Cerebellar cortex (tissue), 1 donor: ENCODE results near the gene MAPK8.

Experiments
- DNase-seq: peaks from one replicate; pipeline ENCODE4 v3.0.0-alpha.2; 2015; ENCODE audit warnings: low spot score

MAPK8 gene

DNA sequence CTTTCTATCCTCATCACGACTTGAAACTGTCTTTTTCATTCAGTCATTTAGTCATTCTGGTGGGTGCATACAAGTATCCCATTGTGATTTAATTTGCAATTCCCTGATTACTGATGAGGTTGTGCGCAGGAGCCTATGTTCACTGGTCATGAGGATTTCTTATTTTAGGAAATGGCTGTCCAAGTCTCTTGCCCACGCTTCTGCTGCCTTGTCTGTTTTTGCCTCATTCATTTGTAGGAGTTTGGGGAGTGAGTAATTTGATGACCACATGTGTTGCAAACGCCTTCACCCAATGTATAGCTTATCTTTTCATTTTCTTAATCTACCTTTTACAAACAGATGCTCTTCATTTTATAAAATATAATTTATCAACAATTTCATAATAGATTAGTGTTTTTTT, 171.1 kb downstream of the MAPK8 start:
- no peak for DNase-seq

DNA sequence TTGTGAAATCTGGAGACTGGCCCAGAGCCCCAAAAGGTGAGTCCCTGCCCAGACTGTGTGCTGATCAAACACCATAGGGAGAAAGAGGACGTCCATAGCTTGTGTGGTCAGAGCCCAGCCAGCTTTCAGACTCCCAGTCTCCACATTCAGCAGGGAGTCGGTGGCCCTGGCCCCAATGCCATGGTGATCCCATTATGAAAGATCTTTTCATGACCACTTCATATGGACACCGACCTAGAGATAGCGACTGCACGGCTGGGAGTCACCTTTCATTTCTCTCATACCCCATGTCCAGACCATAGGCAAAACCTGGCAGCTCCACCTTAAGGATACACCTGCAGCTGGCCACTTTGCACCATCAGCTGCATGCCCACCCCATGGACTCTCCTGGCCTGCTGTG, 172.0 kb downstream of the MAPK8 start:
- no peak for DNase-seq

DNA sequence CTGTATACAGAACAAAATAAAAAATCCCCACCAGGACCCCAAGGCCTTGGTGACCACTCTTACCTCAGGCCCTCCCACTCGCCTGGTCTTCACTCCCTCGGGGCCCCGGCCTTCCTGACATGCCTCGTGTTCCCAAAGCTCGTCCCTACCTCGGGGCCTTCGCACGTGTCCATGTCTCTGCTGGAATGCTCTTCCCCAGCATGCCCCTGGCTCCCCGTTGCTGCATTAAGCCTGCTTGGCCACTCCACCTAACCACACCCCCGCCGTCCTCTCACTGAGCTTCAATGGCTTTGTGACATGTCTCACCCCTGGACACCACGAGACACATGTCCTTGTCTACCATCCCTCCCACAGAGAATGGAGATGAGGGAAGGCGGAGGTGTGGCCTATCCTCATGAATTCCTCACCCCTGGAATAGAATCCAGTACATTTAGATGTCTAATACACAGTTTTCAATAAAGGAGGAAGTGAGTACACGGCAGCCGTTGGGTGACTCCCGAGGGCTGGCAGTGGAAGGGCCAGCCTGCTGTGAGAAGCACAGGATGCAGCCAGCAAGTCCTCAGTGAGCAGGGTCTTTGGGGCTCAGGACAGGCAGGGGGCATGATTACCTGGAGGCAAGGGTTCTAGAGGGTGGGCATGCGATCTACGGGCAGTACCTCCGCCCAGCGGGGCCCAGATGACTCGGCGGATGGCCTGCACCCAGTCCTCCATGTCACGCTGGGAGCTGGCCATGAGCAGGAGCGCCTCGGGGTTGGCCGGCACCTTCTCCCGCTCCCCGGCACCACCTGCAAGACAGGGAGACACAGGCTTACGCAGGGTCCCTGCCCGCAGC, 172.7 kb downstream of the MAPK8 start:
- DNase-seq: no peak

DNA sequence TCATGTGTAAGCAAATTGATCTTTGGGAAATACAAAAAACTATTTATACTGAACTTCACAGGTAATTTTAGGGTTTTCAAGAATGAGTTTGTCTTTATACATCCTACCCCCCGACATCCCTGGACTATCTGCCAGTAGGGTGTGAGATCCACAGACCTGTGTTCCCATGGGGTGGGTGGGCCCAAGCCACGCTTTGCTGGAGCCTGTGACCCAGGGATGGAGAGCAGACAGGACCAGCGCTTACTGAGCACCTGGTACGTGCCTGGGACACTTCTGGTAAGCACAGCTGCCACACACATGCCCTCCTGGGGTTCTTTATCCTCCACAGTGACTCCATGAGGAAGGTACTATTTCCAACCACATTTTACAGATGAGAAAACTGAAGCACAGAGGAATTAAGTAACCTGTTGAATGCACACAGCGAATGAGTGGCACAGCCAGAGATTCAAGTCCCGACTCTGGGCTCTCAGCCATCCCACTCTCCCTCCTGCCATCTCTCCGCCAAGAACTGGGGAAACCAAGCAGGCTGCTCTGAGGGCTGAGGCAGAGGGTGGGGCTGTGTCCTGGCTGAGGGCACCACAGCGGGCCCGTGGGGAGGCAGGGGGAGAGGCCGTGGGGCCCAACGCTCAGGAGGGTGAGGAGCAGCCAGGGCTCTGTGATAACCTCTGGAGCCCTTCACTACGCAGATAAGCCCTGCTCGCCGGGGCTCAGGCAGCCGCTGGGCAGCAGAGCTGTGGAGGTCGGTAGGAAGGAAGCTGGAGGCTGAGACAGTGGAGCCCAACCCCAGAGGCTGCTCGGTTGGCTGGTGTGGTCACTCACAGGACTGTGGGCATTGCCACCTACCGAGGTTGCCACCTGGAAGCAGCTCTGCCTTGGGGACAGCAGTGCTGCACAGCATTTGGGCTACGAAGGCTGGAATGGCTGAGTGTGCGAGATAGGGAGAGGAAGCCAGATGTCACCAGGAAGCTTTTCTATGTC, 174.2 kb downstream of the MAPK8 start:
- no peak for DNase-seq

DNA sequence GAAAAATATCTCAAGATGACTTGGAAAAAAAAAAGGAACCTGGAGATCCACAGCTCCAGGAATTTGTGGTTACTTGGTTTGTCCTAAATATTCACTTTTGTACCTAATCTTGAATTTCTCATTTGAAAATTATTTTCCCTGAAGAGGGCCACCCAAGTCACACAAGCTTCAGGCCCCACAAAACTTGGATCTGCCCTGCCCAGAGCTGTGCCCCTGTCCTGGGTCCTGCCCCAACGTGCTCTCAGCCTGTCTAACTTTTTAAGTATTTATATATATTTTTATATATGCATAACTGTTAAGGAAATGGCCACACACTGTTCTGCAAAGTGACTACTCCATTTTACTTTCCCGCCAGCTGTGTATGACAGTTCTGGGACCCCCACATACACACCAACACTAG, 174.9 kb downstream of the MAPK8 start:
- no peak for DNase-seq

DNA sequence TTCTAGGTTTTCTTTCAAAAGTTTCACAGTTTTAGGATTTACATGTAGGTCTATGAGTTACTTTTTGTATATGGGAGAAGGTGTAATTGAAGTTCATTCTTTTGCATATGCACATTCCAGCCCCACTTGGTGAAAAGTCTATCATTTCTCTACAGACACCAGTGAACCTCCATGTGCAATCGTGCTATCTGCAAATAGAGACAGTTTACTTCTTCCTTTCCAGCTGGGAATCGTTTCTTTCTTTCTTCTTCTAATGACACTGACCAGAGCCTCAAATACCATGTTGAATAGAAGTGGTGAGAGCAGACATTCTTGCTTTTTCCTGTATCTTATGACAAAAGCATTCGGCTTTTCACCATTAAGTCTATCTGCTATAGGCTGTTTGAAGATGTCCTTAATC, 175.7 kb downstream of the MAPK8 start:
- no peak for DNase-seq

DNA sequence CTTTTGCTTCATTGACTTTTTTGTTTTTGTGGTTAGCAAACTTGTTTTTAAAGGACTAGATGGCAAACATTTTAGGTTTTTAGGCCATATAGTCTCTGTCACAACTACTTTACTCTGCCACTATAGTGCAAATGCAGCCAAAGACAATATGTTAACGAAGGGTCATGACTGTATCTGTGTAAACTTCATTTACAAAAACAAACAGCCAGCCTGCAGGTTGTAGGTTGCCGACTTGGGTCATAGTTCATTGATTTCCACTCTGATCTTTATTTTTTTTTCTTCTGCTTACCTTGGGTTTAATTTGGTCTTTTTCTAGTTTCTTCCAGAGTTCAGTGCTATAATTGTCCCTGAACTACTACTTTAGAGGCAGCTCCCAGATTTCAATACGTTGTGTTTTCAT, 178.4 kb downstream of the MAPK8 start:
- no peak for DNase-seq

DNA sequence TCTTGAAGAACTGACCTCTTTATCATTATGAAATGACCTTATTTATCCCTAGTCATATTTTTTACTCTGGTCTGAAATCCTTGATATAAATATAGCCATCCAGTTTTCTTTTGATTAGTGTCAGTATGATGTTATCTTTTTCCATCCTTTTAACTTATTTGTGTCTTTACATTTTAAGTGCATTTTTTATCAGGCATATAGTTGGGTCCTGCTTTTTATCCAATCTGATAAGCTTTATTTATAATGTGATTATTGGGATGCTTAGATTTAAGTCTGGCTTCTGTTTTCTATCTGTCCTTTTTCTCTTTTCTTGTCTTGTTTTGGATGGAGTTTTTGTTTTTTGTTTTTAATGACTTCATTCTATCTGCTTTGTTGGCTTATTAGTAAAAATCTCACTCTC, 179.2 kb downstream of the MAPK8 start:
- no peak for DNase-seq

DNA sequence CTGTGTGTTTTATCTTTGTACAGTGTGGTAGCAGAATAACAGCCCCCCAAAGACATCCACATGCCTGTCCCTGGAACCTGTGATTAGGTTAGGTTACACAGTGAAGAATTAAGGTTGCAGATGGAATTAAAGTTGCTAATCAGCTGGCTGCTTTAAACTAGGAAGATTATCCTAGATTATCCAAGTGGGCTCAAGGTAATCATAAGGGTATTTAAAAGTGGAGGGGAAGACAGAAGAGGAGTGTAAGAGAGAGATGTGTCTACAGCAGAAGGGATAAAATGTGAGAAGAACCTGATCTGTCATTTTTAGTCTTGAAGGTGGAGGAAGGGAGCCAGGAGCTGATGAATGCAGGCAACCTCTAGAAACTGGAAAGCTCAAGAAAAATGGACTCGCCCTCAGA, 180.8 kb downstream of the MAPK8 start:
- no peak for DNase-seq
